Right lobe of liver (tissue), 6 donors: Measurements from ENCODE around the gene GJA8. TPM values are rescaled to one million over a fixed set of nuclear protein-coding genes. Genes with fewer than 3 reads are reported as not detected.
"Not testable (repeated sequence)": the region's sequence is repeated elsewhere in the genome, so short reads cannot be mapped to it uniquely, and the experiment has no call there.

Experiments
- ATAC-seq, 4 donors: fragments of 200-7000 bp; cut with Tn5 transposase; one replicate each; pipeline ENCODE4 v1.9.1; 2020; ENCODE audit warnings: mild to moderate bottlenecking in 4 of 4, moderate library complexity in 4 of 4
- DNase-seq, 3 donors: peaks; one replicate each; pipeline ENCODE4 v3.0.0-alpha.2; 2020
- H3K27ac ChIP-seq, 3 donors: fragments of 200-600 bp; one replicate each; pipeline ENCODE4 v1.8.0; 2022
- H3K27me3 ChIP-seq, 2 donors: fragments of 200-600 bp; one replicate each; pipeline ENCODE4 v1.8.0; 2022
- H3K36me3 ChIP-seq, 4 donors: fragments of 200-600 bp; sonication (generic) in 1 of 4; one replicate each; pipeline versions ENCODE4 v1.5.1 to v1.8.0; 2017 to 2022; ENCODE audit warnings: control low read depth in 1 of 4
- H3K4me1 ChIP-seq, 4 donors: fragments of 200-600 bp; sonication (generic) in 1 of 4; one replicate each; pipeline versions ENCODE4 v1.5.1 to v1.8.0; 2017 to 2022; ENCODE audit warnings: control low read depth in 1 of 4
- H3K4me3 ChIP-seq, 3 donors: fragments of 200-600 bp; one replicate each; pipeline ENCODE4 v1.8.0; 2022
- H3K9me3 ChIP-seq, 4 donors: fragments of 200-600 bp; sonication (generic) in 1 of 4; one replicate each; pipeline versions ENCODE4 v1.5.1 to v1.8.0; 2017 to 2022; ENCODE audit warnings: control low read depth in 1 of 4
- POLR2A ChIP-seq: fragments of 450-650 bp; IDR thresholded peaks from one replicate; pipeline ENCODE4 v1.6.1; 2017; ENCODE audit warnings: antibody characterized with exemption, mild to moderate bottlenecking
- WGBS: methylation state at CpG from one replicate; pipeline ENCODE4 v1.1.6; 2018; ENCODE audit warnings: low coverage, low lambda C conversion rate; ENCODE audit not compliant: insufficient coverage; ENCODE audit errors: missing lambda C conversion rate; 5-methylcytosine and 5-hydroxymethylcytosine counted together
- intact Hi-C, 2 donors: fragments of 100-400 bp; cut with DNase I; formaldehyde crosslinking; loops; one replicate each; pipeline versions ENCODE4 v1.11.2 to v1.14.1; 2022
- long read RNA-seq: library from polyadenylated mRNA; unstranded; transcript quantifications from one replicate; pipeline ENCODE4 v2.0.0, GENCODE V29; 2019
- total RNA-seq, 6 experiments: library from RNA; depleted of rRNA in 2 of 6; stranded (reverse); fragments of >200 nt in 2 of 6; fragmentation: NEBNext Ultra II Directional in 3 of 6; extraction: Animal tissue kit (Norgen Biotek cat#: 25700) in 3 of 6; gene quantifications; one replicate each; pipeline versions ENCODE4 v1.1.0 to v1.2.4, GENCODE V29; 2016 to 2023
- TF ChIP-seq, protein P1 (sequence below), 4 donors: fragments of 200-600 bp in 3 of 4; fragments of 450-650 bp in 1 of 4; IDR thresholded peaks; one replicate each; pipeline versions ENCODE4 v1.5.1 to v1.8.0; 2016 to 2022; ENCODE audit warnings: antibody characterized with exemption in 4 of 4, mild to moderate bottlenecking in 2 of 4
- donor health status: DM: no; HTN: yes; CAD: no.
- donor health status: DM: no; HTN: no; CAD: no.
- donor health status: DM: no; HTN: no; CAD: no.
- donor health status: DM: no; HTN: yes; CAD: no.
- donor health status: DM: no; HTN: yes; CAD: no.

Gene GJA8
- total RNA-seq: not detected
- long read RNA-seq: 0 reads

DNA sequence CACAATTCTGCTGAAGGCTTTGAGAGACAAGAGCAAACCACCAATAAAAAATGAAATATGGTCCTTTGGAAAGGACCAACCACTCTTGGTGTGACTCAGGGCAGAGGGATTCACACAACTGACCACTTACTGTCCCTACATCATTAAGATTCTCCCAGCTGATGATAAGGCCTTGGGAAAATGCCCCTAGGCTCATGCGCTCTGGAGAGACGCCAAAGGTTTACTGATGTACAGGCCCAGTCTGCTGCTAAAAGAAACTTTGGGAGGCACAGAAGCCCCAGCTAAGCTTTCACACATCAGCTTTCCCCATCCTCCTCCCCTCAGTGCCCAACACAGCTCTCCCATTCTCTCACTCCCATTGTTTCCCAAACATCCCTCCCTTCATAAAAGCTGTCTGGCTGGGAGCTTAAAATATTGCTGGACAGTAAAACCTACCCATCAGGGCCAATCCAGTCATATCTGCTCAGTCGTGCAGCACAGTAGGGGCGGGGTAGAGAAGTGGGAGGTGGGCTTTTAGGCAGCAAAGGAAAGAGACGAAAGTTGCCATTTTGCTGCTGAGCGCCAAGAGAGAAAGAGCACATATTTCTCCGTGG lies at the start of gene GJA8:
TSS of gene GJA8 (plus strand) at position 543 of the 593 bp plus-strand sequence. CDS start 5,161 bp downstream, outside the sequence.
- WGBS: 78% methylated on average over 7 of the region's 7 CpGs
- intact Hi-C loops: no loop called here
- Histone ChIP-seq H3K9me3 (no peaks in the 10 kb centered on the region), H3K27ac (no peak within 1 kb of the TSS), H3K27me3 (no peaks in the 10 kb centered on the region), H3K4me3 (no peak within 1 kb of the TSS), H3K36me3 (no peaks in the 10 kb centered on the region), H3K4me1 (peaks cover 0 to 8% (median 0%) of the 10 kb centered on the region in 4 donors)
- TF ChIP-seq, protein P1, sequence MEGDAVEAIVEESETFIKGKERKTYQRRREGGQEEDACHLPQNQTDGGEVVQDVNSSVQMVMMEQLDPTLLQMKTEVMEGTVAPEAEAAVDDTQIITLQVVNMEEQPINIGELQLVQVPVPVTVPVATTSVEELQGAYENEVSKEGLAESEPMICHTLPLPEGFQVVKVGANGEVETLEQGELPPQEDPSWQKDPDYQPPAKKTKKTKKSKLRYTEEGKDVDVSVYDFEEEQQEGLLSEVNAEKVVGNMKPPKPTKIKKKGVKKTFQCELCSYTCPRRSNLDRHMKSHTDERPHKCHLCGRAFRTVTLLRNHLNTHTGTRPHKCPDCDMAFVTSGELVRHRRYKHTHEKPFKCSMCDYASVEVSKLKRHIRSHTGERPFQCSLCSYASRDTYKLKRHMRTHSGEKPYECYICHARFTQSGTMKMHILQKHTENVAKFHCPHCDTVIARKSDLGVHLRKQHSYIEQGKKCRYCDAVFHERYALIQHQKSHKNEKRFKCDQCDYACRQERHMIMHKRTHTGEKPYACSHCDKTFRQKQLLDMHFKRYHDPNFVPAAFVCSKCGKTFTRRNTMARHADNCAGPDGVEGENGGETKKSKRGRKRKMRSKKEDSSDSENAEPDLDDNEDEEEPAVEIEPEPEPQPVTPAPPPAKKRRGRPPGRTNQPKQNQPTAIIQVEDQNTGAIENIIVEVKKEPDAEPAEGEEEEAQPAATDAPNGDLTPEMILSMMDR (IDR thresholded peaks at IDR 0.05): no peak
- no peak for TF ChIP-seq POLR2A
- DNase-seq: no peak
- ATAC-seq: no peak

DNA sequence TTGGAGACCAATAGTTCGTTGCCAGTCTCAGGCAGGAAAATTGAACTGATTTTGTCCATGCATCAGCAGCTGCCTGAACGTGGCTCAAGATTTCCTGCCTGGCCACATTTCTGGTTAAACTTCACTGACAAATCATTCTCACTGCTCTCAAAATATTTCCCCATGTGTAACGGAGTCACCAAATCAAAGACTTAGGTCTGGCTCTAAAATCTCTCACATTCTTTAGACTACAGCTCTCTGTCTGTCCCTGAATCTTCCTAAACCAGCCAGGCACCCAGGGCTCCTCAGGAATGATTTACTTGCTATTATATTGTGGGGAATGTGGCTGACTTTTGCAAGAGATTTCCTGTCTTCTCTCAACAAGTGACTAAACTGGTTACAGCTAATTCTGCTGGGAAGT lies 49.2 kb upstream of the GJA8 start:
- Histone ChIP-seq H3K4me1 (peaks cover 0 to 3% (median 0%) of the 10 kb centered on the region in 4 donors), H3K9me3 (no peaks in the 10 kb centered on the region), H3K27ac (no peak overlapping the region), H3K4me3 (no peak overlapping the region), H3K36me3 (no peaks in the 10 kb centered on the region), H3K27me3 (no peaks in the 10 kb centered on the region)
- no peak for TF ChIP-seq POLR2A
- TF ChIP-seq, protein P1 (IDR thresholded peaks at IDR 0.05): no peak
- DNase-seq: no peak
- intact Hi-C loops: no loop called here
- WGBS: 55% methylated on average over 3 of the region's 3 CpGs
- ATAC-seq: no peak

DNA sequence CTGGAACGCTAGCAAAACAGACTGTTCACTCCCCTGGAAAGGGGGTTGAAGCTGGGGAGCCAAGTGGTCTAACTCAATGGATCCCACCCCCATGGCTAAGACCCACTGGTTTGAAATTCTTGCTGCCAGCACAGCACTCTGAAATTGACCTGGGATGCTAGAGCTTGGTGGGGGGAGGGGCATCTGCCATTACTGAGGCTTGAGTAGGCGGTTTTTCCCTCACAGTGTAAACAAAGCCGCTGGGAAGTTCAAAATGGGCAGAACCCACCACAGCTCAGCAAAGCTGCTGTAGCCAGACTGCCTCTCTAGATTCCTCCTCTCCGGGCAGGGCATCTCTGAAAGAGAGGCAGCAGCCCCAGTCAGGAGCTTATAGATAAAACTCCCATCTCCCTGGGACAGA lies 47.6 kb upstream of the GJA8 start:
- H3K9me3 ChIP-seq, intact Hi-C loops, DNase-seq, H3K36me3 ChIP-seq, ATAC-seq, H3K4me3 ChIP-seq, H3K4me1 ChIP-seq, H3K27ac ChIP-seq, H3K27me3 ChIP-seq: not testable (repeated sequence)
- 17% methylated on average over 2 of the region's 4 CpGs for WGBS

DNA sequence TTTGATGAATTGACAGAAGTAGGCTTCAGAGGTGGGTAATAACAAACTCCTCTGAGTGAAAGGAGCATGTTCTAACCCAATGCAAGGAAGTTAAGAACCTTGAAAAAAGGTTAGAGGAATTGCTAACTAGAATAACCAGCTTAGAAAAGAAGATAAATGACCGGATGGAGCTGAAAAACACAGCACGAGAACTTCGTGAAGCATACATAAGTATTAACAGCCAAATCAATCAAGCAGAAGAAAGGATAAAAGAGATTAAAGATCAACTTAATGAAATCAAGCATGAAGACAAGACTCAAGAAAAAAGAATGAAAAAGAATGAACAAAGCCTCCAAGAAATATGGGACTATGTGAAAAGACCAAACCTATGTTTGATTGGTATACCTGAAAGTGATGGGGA lies 46.6 kb upstream of the GJA8 start:
- intact Hi-C loops, H3K4me1 ChIP-seq, H3K9me3 ChIP-seq, DNase-seq, H3K4me3 ChIP-seq, H3K27me3 ChIP-seq, H3K36me3 ChIP-seq, ATAC-seq, H3K27ac ChIP-seq: not testable (repeated sequence)
- 90% methylated on average over 3 of the region's 3 CpGs for WGBS

DNA sequence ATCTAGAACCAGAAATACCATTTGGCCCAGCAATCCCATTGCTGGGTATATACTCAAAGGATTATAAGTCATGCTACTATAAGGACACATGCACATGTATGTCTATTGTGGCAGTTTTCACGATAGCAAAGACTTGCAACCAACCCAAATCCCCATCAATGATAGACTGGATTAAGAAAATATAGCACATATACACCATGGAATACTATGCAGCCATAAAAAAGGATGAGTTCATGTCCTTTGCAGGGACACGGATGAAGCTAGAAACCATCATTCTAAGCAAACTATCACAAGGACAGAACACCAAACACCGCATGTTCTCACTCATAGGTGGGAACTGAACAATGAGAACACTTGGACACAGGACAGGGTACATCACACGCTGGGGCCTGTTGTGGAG lies 35.4 kb upstream of the GJA8 start:
- H3K4me1 ChIP-seq, DNase-seq, intact Hi-C loops, H3K27me3 ChIP-seq, ATAC-seq, H3K36me3 ChIP-seq, H3K4me3 ChIP-seq, H3K9me3 ChIP-seq, H3K27ac ChIP-seq: not testable (repeated sequence)
- WGBS: 76% methylated on average over 4 of the region's 4 CpGs

DNA sequence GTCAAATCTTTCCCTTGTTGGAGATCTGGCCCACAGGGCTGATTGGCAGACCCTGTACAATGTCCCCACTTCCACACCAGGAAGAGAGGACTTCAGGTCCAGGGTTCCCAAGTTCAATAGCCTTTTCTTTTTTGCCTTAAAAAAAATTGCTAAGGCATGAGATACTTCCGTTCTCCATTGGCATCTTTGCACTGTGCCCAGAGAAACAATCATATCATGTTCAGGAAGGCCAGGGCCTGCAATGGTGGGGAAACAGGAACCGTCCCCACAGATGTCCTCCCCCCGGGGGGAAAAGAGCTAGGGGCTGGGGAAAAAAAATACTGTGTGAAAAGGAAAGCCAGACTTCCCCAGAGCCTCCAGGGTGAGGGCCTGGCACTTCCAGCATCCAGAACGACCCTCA lies 24.6 kb upstream of the GJA8 start:
- no peaks in the 10 kb centered on the region for H3K4me1 ChIP-seq
- ATAC-seq (no peak), DNase-seq (no peak)
- no peak overlapping the region for H3K4me3 ChIP-seq
- H3K27ac ChIP-seq: no peak overlapping the region
- no peaks in the 10 kb centered on the region for H3K27me3 ChIP-seq
- H3K9me3 ChIP-seq: no peaks in the 10 kb centered on the region
- intact Hi-C loops: no loop called here
- no peaks in the 10 kb centered on the region for H3K36me3 ChIP-seq
- TF ChIP-seq, protein P1 (IDR thresholded peaks at IDR 0.05): no peak
- no peak for TF ChIP-seq POLR2A
- 45% methylated on average over 4 of the region's 4 CpGs for WGBS
